ENCODE data around the gene NUP210L. TPM values are rescaled to one million over a fixed set of nuclear protein-coding genes. Genes with fewer than 3 reads are reported as not detected.
A peak's percentile ranks its signal among the peaks of the same experiment; 100 is the strongest.

Gene NUP210L
- total RNA-seq, 1 donor from 2014 or later = not detected

DNA sequence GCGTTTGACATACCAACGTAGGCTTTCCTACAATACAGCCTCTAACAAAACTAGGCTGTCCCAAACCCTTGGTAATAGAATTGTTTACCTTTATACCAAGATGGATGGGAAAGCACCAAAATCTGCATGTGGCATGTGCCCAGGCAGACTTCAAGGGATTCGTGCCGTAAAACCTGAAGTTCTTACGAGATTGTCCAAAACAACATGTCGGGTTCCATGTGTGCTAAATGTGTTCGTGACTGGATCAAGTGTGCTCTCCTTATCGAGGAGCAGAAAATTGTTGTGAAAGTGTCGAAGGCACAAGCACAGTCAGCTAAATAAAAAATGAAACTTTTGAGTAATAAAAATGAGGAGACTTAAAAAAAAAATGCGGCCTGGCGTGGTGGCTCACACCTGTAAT lies 159.2 kb downstream of the NUP210L start:
- H3K36me3 Mint-ChIP-seq (ENCODE audit: low read depth, unreplicated experiment) = peaks cover 16% of the 10 kb centered on the region
- no peak overlapping the region for H3K27ac ChIP-seq (ENCODE audit: low read depth, low read length)
- DNase-seq (ENCODE audit: low read depth) = no peak
- peaks cover 15% of the 10 kb centered on the region for H3K4me1 ChIP-seq (ENCODE audit: insufficient read depth, low read length)
- H2AFZ ChIP-seq (ENCODE audit: low read depth, low read length) = no peak overlapping the region
- peaks cover 13% of the 10 kb centered on the region for H3K4me1 Mint-ChIP-seq (ENCODE audit: low read depth, unreplicated experiment)
- no peak overlapping the region for H3K4me2 ChIP-seq (ENCODE audit: low read length)
- H3K36me3 ChIP-seq (ENCODE audit: insufficient read depth, low read length) = peaks cover 22% of the 10 kb centered on the region
- H3K4me3 ChIP-seq (ENCODE audit: insufficient read depth, low read depth, low read length) = no peak overlapping the region
- H3K4me3 Mint-ChIP-seq (ENCODE audit: unreplicated experiment) = no peak overlapping the region
- H3K9ac ChIP-seq (ENCODE audit: low read length) = no peak overlapping the region
- TF ChIP-seq, protein P1, sequence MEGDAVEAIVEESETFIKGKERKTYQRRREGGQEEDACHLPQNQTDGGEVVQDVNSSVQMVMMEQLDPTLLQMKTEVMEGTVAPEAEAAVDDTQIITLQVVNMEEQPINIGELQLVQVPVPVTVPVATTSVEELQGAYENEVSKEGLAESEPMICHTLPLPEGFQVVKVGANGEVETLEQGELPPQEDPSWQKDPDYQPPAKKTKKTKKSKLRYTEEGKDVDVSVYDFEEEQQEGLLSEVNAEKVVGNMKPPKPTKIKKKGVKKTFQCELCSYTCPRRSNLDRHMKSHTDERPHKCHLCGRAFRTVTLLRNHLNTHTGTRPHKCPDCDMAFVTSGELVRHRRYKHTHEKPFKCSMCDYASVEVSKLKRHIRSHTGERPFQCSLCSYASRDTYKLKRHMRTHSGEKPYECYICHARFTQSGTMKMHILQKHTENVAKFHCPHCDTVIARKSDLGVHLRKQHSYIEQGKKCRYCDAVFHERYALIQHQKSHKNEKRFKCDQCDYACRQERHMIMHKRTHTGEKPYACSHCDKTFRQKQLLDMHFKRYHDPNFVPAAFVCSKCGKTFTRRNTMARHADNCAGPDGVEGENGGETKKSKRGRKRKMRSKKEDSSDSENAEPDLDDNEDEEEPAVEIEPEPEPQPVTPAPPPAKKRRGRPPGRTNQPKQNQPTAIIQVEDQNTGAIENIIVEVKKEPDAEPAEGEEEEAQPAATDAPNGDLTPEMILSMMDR (IDR thresholded peaks at IDR 0.05; ENCODE audit: insufficient read depth, low read depth, low read length) = no peak
- TF ChIP-seq EZH2 (IDR thresholded peaks at IDR 0.05; ENCODE audit: insufficient read depth, low read length) = no peak
- H3K9me3 Mint-ChIP-seq (ENCODE audit: unreplicated experiment) = peaks cover 2% of the 10 kb centered on the region
- no peaks in the 10 kb centered on the region for H3K9me3 ChIP-seq (ENCODE audit: insufficient read depth, low read depth, low read length)
- peaks cover 25% of the 10 kb centered on the region for H4K20me1 ChIP-seq (ENCODE audit: insufficient read depth, low read length)
- H3K27me3 Mint-ChIP-seq (ENCODE audit: low read depth, unreplicated experiment) = no peaks in the 10 kb centered on the region
- H3K27ac Mint-ChIP-seq (ENCODE audit: unreplicated experiment) = no peak overlapping the region
- FAIRE-seq = no peak
- H3K27me3 ChIP-seq (ENCODE audit: insufficient read depth, low read length) = no peaks in the 10 kb centered on the region
- peaks cover 20% of the 10 kb centered on the region for H3K79me2 ChIP-seq (ENCODE audit: insufficient read depth, low read length)

DNA sequence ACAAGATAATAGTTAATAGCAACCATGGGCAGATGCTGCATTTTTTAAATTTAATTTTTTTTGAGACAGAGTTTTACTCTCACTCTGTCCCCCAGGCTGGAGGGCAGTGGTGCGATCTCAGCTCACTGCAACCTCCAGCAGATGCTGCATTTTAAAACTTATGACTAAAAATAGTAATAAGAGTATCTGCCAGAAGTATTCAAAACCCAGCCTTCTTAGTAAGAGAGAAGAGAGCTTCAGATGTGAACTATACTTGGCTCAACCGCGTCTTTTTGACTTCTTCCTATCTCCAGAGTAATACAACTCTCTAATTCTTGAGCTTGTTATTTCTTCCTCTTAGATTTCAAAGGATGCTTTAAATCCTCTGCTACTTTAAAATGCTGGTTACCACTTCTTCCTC lies 159.7 kb downstream of the NUP210L start:
- Mint-ChIP-seq H3K4me3 (ENCODE audit: unreplicated experiment) (no peak overlapping the region), H3K9me3 (ENCODE audit: unreplicated experiment) (peaks cover 2% of the 10 kb centered on the region), H3K27me3 (ENCODE audit: low read depth, unreplicated experiment) (no peaks in the 10 kb centered on the region), H3K27ac (ENCODE audit: unreplicated experiment) (no peak overlapping the region), H3K4me1 (ENCODE audit: low read depth, unreplicated experiment) (peaks cover 11% of the 10 kb centered on the region), H3K36me3 (ENCODE audit: low read depth, unreplicated experiment) (peaks cover 15% of the 10 kb centered on the region)
- H3K9ac ChIP-seq (ENCODE audit: low read length) = no peak overlapping the region
- H3K36me3 ChIP-seq (ENCODE audit: insufficient read depth, low read length) = peaks cover 22% of the 10 kb centered on the region
- H3K4me2 ChIP-seq (ENCODE audit: low read length) = no peak overlapping the region
- DNase-seq (ENCODE audit: low read depth) (no peak), FAIRE-seq (no peak)
- no peak overlapping the region for H2AFZ ChIP-seq (ENCODE audit: low read depth, low read length)
- no peak overlapping the region for H3K4me3 ChIP-seq (ENCODE audit: insufficient read depth, low read depth, low read length)
- peaks cover 15% of the 10 kb centered on the region for H3K4me1 ChIP-seq (ENCODE audit: insufficient read depth, low read length)
- TF ChIP-seq, protein P1 (IDR thresholded peaks at IDR 0.05; ENCODE audit: insufficient read depth, low read depth, low read length) = no peak
- no peak for TF ChIP-seq EZH2 (IDR thresholded peaks at IDR 0.05; ENCODE audit: insufficient read depth, low read length)
- no peak overlapping the region for H3K27ac ChIP-seq (ENCODE audit: low read depth, low read length)
- H3K9me3 ChIP-seq (ENCODE audit: insufficient read depth, low read depth, low read length) = no peaks in the 10 kb centered on the region
- H3K79me2 ChIP-seq (ENCODE audit: insufficient read depth, low read length) = peaks cover 22% of the 10 kb centered on the region
- no peaks in the 10 kb centered on the region for H3K27me3 ChIP-seq (ENCODE audit: insufficient read depth, low read length)
- peaks cover 25% of the 10 kb centered on the region for H4K20me1 ChIP-seq (ENCODE audit: insufficient read depth, low read length)

GRCh38 chr1:153991806-153992205 lies 163.1 kb downstream of the NUP210L start:
- H3K36me3 Mint-ChIP-seq (ENCODE audit: low read depth, unreplicated experiment) = peaks cover 15% of the 10 kb centered on the region
- H3K27me3 Mint-ChIP-seq (ENCODE audit: low read depth, unreplicated experiment) = no peaks in the 10 kb centered on the region

More at GRCh38 chr1:153991806-153992205, 163.1 kb downstream of the NUP210L start:
- no peaks in the 10 kb centered on the region for H3K9me3 ChIP-seq (ENCODE audit: insufficient read depth, low read depth, low read length)
- no peak overlapping the region for H3K27ac ChIP-seq (ENCODE audit: low read depth, low read length)
- FAIRE-seq (no peak), DNase-seq (ENCODE audit: low read depth) (no peak)
- peak overlapping the region; percentile 95 for H3K9ac ChIP-seq (ENCODE audit: low read length)
- peak overlapping the region; percentile 96 for H3K4me3 Mint-ChIP-seq (ENCODE audit: unreplicated experiment)
- H3K36me3 ChIP-seq (ENCODE audit: insufficient read depth, low read length) = peaks cover 22% of the 10 kb centered on the region
- H3K4me1 ChIP-seq (ENCODE audit: insufficient read depth, low read length) = peaks cover 17% of the 10 kb centered on the region
- no peak for TF ChIP-seq EZH2 (IDR thresholded peaks at IDR 0.05; ENCODE audit: insufficient read depth, low read length)
- TF ChIP-seq, protein P1 (IDR thresholded peaks at IDR 0.05; ENCODE audit: insufficient read depth, low read depth, low read length) = no peak
- H3K4me3 ChIP-seq (ENCODE audit: insufficient read depth, low read depth, low read length) = peak overlapping the region; percentile 88
- peak overlapping the region; percentile 73 for H3K27ac Mint-ChIP-seq (ENCODE audit: unreplicated experiment)
- H3K27me3 ChIP-seq (ENCODE audit: insufficient read depth, low read length) = no peaks in the 10 kb centered on the region
- peaks cover 2% of the 10 kb centered on the region for H3K9me3 Mint-ChIP-seq (ENCODE audit: unreplicated experiment)
- H2AFZ ChIP-seq (ENCODE audit: low read depth, low read length) = no peak overlapping the region
- peak overlapping the region; percentile 92 for H3K4me2 ChIP-seq (ENCODE audit: low read length)
- peaks cover 15% of the 10 kb centered on the region for H3K4me1 Mint-ChIP-seq (ENCODE audit: low read depth, unreplicated experiment)
- peaks cover 25% of the 10 kb centered on the region for H4K20me1 ChIP-seq (ENCODE audit: insufficient read depth, low read length)
- H3K79me2 ChIP-seq (ENCODE audit: insufficient read depth, low read length) = peaks cover 22% of the 10 kb centered on the region
